ENCODE data around the gene KMO. TPM values are rescaled to one million over a fixed set of nuclear protein-coding genes. Genes with fewer than 3 reads are reported as not detected.

KMO gene
- total and polyA plus RNA-seq, 2 experiments from 2014 or later = 0.05 TPM; not detected in 1

- Mint-ChIP-seq H3K4me1 (no peaks in the 10 kb centered on the region), H3K27me3 (ENCODE audit: insufficient read depth, low read depth, poor library complexity) (no peaks in the 10 kb centered on the region), H3K36me3 (ENCODE audit: low read depth) (peaks cover 11% of the 10 kb centered on the region; the same call in 2 of the 3 replicates), H3K4me3 (no peak overlapping the region), H3K9me3 (peaks cover 7% of the 10 kb centered on the region), H3K27ac (no peak overlapping the region)
- H3K9me2 ChIP-seq (ENCODE audit: insufficient read depth) = no peaks in the 10 kb centered on the region
- no peak for ATAC-seq
- no peak overlapping the region for H3K4me3 ChIP-seq
- DNase-seq (ENCODE audit: low spot score) = no peak
- H3K79me2 ChIP-seq (replicated peaks; ENCODE audit: insufficient read depth) = no peaks in the 10 kb centered on the region
- H4K20me1 ChIP-seq (replicated peaks; ENCODE audit: insufficient read depth) = no peaks in the 10 kb centered on the region
- no peaks in the 10 kb centered on the region for H3K27me3 ChIP-seq (ENCODE audit: insufficient read depth)
- no peaks in the 10 kb centered on the region for H3K36me3 ChIP-seq (ENCODE audit: insufficient read depth)
- H3F3A ChIP-seq (replicated peaks; ENCODE audit: low read depth) = no peaks in the 10 kb centered on the region
- H3K4me2 ChIP-seq = no peak overlapping the region
- no peak for TF ChIP-seq REST (IDR thresholded peaks at IDR 0.05; ENCODE audit: unreplicated experiment)
- TF ChIP-seq ZNF114 (CRISPR knock-in tag; IDR thresholded peaks at IDR 0.05) = no peak
- TF ChIP-seq ZNF462 (CRISPR knock-in tag; IDR thresholded peaks at IDR 0.05) = no peak
- no peak for TF ChIP-seq EZH2phosphoT487 (IDR thresholded peaks at IDR 0.05; ENCODE audit: unreplicated experiment)
- TF ChIP-seq NANOG (IDR thresholded peaks at IDR 0.05; ENCODE audit: borderline replicate concordance) = no peak
- TF ChIP-seq ZNF331 (CRISPR knock-in tag; IDR thresholded peaks at IDR 0.05; ENCODE audit: low read depth) = no peak
- TF ChIP-seq ETS1 (IDR thresholded peaks at IDR 0.05) = no peak
- TF ChIP-seq JUNB (IDR thresholded peaks at IDR 0.05; ENCODE audit: unreplicated experiment) = no peak
- no peak for TF ChIP-seq EZH2 (IDR thresholded peaks at IDR 0.05; ENCODE audit: low read depth, unreplicated experiment)
- no peak for TF ChIP-seq STAT1 (IDR thresholded peaks at IDR 0.05; ENCODE audit: unreplicated experiment)
- TF ChIP-seq POLR2AphosphoS5 (IDR thresholded peaks at IDR 0.05; ENCODE audit: low read depth) = no peak
- no peak for TF ChIP-seq CTCF (conservative IDR thresholded peaks at IDR 0.05; ENCODE audit: low read depth in 2 of 2)
- TF ChIP-seq CREB1 (CRISPR knock-in tag; IDR thresholded peaks at IDR 0.05; ENCODE audit: low read depth) = no peak
- no peak overlapping the region for H2AFZ ChIP-seq
- no peaks in the 10 kb centered on the region for H3K4me1 ChIP-seq (ENCODE audit: insufficient read depth)
- no peak overlapping the region for H3K27ac ChIP-seq (ENCODE audit: low read depth)
These were observed 47.0 kb upstream of the KMO start for GRCh38 chr1:241485145-241485544.

All from GM23338 (cell line).